Mononuclear cell (primary cell): ENCODE measurements around the gene CDON. TPM values are rescaled to one million over a fixed set of nuclear protein-coding genes. Genes with fewer than 3 reads are reported as not detected.

ENCODE experiments used
- H3K27me3 ChIP-seq: 2 replicates; pipeline ENCODE4 v1.6.0; 2011; ENCODE audit warnings: low read length, control low read depth; ENCODE audit not compliant: insufficient read depth
- H3K4me1 ChIP-seq: 2 replicates; pipeline ENCODE4 v1.5.1; 2011; ENCODE audit warnings: mild to moderate bottlenecking, low read length, control low read depth; ENCODE audit not compliant: insufficient read depth
- H3K4me3 ChIP-seq: 2 replicates; pipeline ENCODE4 v1.5.1; 2011; ENCODE audit warnings: mild to moderate bottlenecking, low read length, moderate library complexity
- H3K9me3 ChIP-seq: 2 replicates; pipeline ENCODE4 v1.5.1; 2011; ENCODE audit warnings: low read depth, mild to moderate bottlenecking, control low read depth, low read length
- total RNA-seq: library from RNA; depleted of rRNA; stranded (reverse); fragments of >200 nt; gene quantifications from one replicate; pipeline ENCODE4 v1.2.3, GENCODE V29; 2012

The CDON gene, protein sequence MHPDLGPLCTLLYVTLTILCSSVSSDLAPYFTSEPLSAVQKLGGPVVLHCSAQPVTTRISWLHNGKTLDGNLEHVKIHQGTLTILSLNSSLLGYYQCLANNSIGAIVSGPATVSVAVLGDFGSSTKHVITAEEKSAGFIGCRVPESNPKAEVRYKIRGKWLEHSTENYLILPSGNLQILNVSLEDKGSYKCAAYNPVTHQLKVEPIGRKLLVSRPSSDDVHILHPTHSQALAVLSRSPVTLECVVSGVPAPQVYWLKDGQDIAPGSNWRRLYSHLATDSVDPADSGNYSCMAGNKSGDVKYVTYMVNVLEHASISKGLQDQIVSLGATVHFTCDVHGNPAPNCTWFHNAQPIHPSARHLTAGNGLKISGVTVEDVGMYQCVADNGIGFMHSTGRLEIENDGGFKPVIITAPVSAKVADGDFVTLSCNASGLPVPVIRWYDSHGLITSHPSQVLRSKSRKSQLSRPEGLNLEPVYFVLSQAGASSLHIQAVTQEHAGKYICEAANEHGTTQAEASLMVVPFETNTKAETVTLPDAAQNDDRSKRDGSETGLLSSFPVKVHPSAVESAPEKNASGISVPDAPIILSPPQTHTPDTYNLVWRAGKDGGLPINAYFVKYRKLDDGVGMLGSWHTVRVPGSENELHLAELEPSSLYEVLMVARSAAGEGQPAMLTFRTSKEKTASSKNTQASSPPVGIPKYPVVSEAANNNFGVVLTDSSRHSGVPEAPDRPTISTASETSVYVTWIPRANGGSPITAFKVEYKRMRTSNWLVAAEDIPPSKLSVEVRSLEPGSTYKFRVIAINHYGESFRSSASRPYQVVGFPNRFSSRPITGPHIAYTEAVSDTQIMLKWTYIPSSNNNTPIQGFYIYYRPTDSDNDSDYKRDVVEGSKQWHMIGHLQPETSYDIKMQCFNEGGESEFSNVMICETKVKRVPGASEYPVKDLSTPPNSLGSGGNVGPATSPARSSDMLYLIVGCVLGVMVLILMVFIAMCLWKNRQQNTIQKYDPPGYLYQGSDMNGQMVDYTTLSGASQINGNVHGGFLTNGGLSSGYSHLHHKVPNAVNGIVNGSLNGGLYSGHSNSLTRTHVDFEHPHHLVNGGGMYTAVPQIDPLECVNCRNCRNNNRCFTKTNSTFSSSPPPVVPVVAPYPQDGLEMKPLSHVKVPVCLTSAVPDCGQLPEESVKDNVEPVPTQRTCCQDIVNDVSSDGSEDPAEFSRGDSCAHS (N-terminal part only)
- 1.2 TPM for total RNA-seq

DNA sequence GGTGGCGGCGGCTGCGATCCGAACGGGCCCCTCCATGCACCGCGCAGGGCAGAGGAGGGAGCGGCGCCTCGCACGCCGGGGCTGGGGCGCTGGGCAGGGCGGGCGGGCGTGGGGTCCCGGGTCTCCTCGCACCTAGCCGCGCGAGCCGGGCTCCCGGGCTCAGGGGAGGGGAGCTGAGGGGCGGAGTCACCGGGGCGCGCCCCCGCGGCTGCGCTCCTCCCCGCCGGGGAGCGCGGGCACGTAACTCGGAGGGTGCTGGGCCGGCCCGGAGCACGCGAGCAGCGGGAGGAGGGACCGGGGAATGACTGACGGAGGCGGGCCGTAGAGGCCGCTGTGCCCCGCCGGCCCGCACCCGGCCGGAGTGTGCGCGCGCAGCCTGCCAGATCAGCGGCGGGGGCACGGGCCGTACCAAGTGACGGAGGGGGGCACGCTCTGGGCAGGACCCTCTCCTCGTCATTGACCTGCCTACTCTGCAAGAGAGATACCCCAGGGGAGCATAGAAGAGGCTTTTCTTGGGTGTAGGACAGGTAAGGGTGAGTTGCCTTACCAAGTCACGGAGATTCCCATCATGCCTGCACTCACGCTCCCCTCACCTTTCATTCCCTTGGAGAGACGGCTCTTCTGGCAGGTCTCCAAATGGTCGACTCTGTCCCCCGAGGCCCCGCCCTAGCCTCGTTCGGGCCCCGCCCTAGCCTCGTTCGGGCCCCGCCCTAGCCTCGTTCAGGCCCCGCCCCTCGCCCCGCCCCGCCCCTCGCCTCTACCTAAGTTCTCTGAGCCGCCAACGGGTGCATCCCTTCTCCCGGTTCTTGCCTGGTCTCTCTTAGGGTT, at the start of gene CDON:
Gene CDON, minus strand, starts transcription at position 188 of the 828 bp plus-strand sequence. CDS start 39,390 bp downstream, outside the sequence.
- Histone ChIP-seq H3K27me3 (peaks cover 43% of the 10 kb centered on the region), H3K4me1 (peaks cover 6% of the 10 kb centered on the region), H3K4me3 (peak within 1 kb of the TSS; percentile 46), H3K9me3 (no peaks in the 10 kb centered on the region)

DNA sequence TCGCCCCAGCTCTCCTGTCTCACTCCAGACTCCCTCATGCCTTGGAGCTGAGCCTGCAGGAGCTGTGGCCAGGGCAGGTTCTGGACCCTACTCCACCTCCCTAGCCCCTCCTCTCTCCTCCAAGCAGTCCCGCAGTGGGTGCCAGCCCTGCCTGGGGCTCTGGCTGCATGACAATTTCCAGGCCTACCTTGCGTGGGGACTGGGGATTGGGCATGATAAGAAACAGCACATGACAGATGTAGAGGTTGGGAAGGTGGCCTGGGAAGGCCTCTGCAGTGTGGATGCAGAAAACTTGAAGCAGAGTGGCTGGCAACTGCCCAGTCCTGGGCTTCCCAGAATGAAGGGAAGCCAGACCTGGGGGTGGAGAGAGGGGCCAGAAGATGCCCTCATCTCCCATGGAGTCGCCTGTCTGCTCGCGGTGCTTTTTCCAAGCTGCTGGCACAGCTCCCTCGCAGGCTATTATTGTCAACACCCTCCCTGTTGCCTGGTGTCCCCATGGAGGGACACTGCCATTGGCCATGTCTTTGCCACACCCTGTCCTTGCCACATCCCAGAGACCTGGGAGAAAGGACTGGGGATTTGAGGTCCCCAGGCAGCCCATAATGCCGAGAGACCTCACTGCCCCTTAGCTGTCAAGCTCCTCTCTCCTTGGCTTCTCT, 48.9 kb upstream of the CDON start:
- no peaks in the 10 kb centered on the region for H3K4me1 ChIP-seq
- no peak overlapping the region for H3K4me3 ChIP-seq
- no peaks in the 10 kb centered on the region for H3K9me3 ChIP-seq
- H3K27me3 ChIP-seq: no peaks in the 10 kb centered on the region

DNA sequence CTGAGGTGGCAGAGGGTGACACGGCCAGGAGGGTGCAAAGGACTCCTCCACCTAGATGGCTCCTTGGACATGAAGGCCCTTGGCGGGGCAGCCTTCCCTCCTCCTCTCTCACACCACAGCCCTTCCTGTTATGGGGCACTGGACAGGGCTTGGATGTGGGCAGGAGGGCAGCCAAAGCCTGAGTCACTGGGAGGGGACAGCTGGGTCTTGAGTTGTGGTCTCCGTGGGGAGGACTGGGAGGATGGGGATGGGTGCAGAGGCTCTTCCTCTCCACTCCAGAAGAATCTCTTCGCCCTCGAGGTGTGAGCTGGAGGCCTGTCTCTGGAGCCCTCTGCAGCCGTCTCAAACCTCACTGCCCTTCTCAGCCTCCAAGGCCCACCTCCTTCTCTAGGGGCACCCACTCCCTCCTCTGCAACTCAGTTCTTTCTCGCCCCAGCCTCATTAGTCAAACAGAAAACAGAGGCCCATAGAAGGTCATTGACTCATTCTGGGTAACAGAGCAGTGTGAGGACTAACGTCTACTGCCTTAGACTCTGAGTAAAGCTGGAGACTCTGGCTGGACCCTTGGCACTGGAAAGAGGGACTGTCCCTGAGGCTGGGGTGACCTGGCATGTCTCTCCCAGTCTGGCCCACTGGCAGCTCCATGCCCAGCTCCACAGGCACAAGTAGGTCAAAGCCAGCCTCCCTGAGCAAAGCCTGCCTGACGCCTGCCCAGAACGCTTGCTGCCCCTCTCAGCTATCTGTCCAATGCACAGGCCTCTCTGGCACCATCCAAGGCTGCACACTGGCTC, 47.5 kb upstream of the CDON start:
- H3K9me3 ChIP-seq: no peaks in the 10 kb centered on the region
- no peak overlapping the region for H3K4me3 ChIP-seq

DNA sequence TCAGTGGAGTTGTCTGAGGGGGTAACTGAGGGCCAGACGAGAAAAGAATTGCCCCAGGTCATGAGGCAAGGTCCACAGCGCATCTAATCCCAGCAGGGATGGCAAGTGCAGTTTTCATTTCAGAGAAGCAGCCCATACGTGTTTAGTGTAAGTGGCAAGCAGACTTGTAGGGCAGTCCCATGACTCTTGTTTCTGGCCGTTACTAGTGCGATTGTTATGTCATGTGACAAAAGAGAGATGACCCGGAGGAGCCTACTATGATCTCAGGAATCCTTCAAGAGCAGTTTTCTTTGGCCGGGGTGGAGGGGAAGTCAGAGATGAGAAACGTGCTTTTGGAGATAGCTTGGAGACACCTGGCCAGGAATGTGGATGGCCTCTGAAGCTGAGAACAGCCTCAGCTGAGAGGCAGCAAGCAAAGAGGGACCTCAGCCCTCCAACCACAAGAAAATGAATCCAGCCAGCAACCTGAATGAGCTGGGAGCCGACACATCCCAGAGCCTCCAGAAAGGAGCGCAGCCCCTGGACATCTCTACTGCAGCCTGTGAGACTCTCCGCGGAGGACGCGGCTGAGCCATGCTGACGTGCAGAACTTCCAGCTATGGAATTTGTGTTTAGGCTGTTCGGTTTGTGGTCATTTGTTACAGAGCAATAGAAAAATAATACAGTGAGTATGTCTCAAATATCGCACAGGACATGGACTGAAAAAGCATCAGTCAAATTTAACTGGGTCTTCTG, 44.1 kb upstream of the CDON start:
- H3K4me3 ChIP-seq: no peak overlapping the region
- no peaks in the 10 kb centered on the region for H3K9me3 ChIP-seq
- no peaks in the 10 kb centered on the region for H3K27me3 ChIP-seq
- H3K4me1 ChIP-seq: no peaks in the 10 kb centered on the region

More for the DNA sequence above, 47.5 kb upstream of the CDON start:
- H3K4me1 ChIP-seq: no peaks in the 10 kb centered on the region
- no peaks in the 10 kb centered on the region for H3K27me3 ChIP-seq

DNA sequence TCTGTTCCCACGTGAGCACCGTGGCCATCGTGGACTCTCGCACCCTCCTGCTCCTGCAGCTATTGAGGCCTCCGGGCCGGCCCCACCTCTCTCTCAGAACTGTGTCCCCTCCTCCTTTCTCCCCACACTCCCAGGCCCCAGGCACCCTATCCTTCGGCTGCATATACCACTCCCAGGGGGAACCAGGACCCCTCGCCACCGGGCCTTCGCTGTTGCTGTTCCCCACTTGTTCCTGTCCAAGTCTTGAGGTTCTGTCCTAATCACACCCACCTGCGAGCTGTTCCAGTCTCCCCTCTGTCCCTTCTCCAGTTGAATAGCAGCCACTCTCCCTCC, 43.0 kb upstream of the CDON start:
- Histone ChIP-seq H3K4me3 (no peak overlapping the region), H3K9me3 (no peaks in the 10 kb centered on the region), H3K27me3 (no peaks in the 10 kb centered on the region), H3K4me1 (no peaks in the 10 kb centered on the region)

DNA sequence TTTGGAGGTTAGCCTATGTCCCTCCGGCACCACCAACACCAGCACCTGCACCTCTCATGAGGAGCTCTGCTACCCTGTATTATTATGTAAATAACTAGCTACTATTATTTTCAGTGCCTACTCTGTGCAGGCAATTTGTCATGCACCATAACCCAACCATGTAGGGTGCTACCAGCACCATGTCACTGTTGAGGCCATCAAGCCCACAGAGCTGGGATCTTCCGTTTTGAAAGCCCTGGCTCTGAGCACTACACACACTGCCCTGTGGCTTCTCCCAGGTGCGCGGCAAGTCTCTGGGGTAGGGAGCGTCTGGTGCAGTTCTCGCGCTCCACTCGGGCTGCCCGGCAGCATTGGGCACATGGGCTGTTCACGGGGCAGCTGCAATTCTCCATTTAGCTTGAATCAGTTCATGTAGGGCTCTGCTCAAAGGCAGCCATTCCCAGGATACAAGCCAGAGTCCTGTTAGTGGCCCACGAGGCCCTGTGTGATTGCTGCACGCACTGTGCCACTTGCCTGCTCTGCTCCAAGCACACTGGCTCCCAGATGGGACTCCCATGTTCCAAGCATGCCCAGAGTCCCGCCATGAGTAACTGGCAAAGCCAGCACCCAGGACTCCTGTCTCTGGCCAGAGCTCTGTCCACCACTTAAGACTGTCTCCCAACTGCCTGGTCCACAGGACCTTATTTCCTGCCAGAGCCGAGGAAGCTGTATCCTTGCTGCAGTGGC, 42.5 kb upstream of the CDON start:
- Histone ChIP-seq H3K9me3 (no peaks in the 10 kb centered on the region), H3K4me1 (no peaks in the 10 kb centered on the region), H3K27me3 (no peaks in the 10 kb centered on the region), H3K4me3 (no peak overlapping the region)

DNA sequence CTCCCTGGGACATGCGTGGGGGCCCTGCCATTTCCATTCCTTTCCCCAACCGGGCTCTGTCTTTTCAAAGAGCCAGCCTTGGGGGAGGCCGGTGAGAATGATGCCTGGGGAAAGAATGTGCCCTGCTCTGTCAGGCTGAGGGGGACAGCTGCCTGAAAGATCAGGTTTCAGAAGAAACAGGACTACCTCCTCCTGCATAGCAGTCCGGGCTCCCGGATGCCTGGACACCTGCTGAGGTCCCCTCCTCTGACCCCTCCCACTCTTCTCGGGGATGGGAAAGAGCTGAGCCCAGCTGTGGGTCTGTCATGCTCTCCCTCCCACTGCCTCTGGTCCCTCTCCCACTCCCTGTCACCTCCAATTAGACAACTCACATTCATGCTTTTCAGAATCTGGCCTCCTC, 41.8 kb upstream of the CDON start:
- H3K4me1 ChIP-seq: no peaks in the 10 kb centered on the region
- H3K9me3 ChIP-seq: no peaks in the 10 kb centered on the region
- H3K27me3 ChIP-seq: no peaks in the 10 kb centered on the region
- H3K4me3 ChIP-seq: no peak overlapping the region

DNA sequence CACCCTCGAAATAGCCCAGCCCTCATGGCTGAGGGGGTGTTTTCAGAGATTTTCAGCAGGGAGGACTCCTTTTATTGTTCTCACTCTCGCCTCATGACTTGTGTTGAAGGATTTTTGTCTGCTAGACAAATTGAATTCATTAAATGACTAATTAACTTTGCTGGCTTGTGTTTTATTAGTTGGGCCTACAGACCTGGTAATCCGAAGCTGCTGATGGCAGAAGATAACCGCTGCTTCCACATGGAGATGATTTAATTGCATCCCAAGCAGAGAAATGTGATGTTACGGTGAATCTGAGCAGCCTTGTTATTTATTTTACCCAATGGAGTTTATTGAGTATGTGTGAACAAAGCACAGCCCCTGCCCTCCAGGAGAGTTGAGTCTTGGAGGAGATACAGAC, 40.5 kb upstream of the CDON start:
- no peaks in the 10 kb centered on the region for H3K9me3 ChIP-seq
- H3K27me3 ChIP-seq: no peaks in the 10 kb centered on the region
- no peaks in the 10 kb centered on the region for H3K4me1 ChIP-seq
- no peak overlapping the region for H3K4me3 ChIP-seq

DNA sequence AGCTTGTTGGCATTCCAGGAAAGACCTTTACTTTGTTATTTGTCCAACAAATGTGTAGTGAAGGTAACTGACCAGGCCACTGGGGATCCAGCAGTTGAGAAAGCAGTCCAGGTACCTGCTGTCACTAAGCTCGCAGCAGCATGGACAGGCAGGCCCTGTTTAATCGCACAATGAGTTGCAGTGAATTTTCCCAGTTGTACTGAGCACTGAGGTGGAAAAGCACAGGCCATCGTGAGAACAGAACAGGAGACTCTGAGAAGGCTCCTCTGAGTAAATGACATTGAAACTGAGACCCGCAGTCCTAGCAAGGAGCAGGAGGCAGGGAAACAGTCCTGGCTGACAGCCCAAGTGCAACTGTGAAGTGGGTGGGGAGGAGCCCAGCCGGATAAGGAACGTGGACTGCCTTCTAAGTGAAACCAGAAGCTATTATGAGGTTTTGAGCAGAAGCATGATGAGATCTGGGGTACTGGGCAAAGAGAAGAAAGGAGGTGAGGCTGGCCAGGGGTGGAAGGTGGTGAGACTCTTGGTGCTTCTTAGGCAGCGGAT, 39.8 kb upstream of the CDON start:
- Histone ChIP-seq H3K4me1 (no peaks in the 10 kb centered on the region), H3K9me3 (no peaks in the 10 kb centered on the region), H3K4me3 (no peak overlapping the region), H3K27me3 (no peaks in the 10 kb centered on the region)

DNA sequence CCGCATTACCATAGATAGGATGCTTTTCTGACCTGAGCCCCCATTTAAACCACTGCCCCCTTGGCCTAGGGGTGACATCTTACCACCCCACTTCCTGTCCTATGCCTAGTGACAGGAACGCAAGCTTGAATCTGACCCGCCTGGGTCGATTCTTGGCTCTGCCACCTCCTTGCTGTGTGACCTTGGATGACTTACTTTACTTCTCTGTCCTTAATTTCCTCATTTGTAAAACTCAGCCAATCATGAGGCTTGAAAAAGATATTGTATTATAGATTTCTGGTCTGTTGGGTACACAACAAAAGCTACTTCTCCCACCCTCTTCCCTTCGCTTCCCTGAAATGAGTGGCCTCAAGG, 39.2 kb upstream of the CDON start:
- Histone ChIP-seq H3K27me3 (no peaks in the 10 kb centered on the region), H3K9me3 (no peaks in the 10 kb centered on the region), H3K4me1 (no peaks in the 10 kb centered on the region), H3K4me3 (no peak overlapping the region)

DNA sequence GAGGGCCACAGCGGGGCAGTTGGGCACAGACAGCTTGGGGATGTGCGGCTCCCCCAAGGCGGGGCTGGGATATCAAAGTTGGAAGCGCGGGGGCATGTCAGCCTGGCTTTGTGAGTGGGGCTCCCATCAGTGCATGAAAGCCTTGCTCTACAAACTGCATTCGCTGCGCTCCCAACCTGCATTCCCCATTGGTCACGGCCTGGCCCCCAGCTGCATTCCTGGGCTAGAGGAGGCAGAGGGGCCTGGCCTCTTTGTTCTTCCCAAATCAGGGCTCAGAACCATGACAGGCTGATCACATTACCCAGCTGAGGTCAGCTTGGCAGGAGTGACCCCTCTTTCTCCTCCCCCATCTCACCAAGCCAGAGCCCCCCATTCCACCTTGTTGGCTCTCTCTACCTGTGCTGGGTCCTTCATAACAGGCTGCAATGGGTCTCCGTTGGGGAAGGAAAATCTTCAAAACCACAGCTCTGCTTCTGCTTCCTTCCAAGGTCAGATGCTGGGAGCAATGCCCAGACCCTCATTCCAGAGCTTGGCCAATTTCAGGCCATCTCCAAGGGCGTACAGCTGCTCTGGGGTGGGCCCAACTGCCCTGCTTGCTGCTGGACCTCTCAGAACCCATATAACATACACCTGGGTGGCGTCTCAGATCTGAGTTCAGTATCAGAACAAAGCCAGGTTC, 38.7 kb upstream of the CDON start:
- Histone ChIP-seq H3K9me3 (no peaks in the 10 kb centered on the region), H3K4me3 (no peak overlapping the region), H3K4me1 (no peaks in the 10 kb centered on the region), H3K27me3 (no peaks in the 10 kb centered on the region)

DNA sequence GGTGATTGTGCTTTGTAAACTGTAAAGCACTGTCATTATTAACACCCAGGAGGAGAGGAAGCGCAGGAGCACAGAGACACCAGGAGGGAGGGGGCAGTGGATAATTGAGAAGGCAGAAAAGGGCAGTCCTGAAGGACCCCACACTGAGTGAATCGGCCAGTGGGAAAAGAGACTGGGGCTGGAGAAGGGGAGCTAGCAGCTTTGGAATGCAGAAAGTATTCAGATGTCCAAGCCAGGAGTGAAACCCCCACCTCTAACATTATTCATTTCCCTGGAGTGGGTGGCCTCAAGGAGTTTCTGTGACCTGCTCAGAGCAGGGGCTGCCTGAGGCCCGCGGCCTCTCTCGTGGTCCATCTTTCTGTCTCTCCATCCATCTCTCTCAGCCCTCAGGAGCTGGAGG, 38.0 kb upstream of the CDON start:
- Histone ChIP-seq H3K27me3 (no peaks in the 10 kb centered on the region), H3K4me3 (no peak overlapping the region), H3K4me1 (no peaks in the 10 kb centered on the region), H3K9me3 (no peaks in the 10 kb centered on the region)
